HepG2 (cell line): ENCODE results near the gene ZMYND12. TPM values are rescaled to one million over a fixed set of nuclear protein-coding genes. Genes with fewer than 3 reads are reported as not detected.

ENCODE experiments used
- BATF2 ChIP-seq: sonication (generic); formaldehyde crosslinking; IDR thresholded peaks from 2 replicates; pipeline ENCODE4 v1.8.0; 2022; ENCODE audit warnings: mild to moderate bottlenecking, missing genetic modification reagents, moderate library complexity
- E2F5 ChIP-seq: sonication (generic); formaldehyde crosslinking; conservative IDR thresholded peaks from 2 replicates; pipeline ENCODE4 v1.4.0; 2020; ENCODE audit warnings: missing genetic modification reagents
- HCFC1 ChIP-seq: fragments of 150-350 bp; IDR thresholded peaks from 2 replicates; pipeline ENCODE4 v1.6.1; 2014; ENCODE audit warnings: low read depth, low read length
- HMGA1 ChIP-seq: sonication (generic); formaldehyde crosslinking; conservative IDR thresholded peaks from 2 replicates; pipeline ENCODE4 v1.4.0; 2020; ENCODE audit warnings: missing genetic modification reagents
- HNRNPH1 ChIP-seq: fragments of 200-400 bp; formaldehyde crosslinking; optimal IDR thresholded peaks from 2 replicates; pipeline ENCODE3; 2017; ENCODE audit warnings: mild to moderate bottlenecking, low read depth, low read length
- IRX3 ChIP-seq: sonication (generic); formaldehyde crosslinking; IDR thresholded peaks from 2 replicates; pipeline ENCODE4 v1.8.1; 2023; ENCODE audit warnings: mild to moderate bottlenecking, low read depth, missing genetic modification reagents, borderline replicate concordance
- KMT2A ChIP-seq: sonication (generic); formaldehyde crosslinking; IDR thresholded peaks from 2 replicates; pipeline ENCODE4 v1.4.0; 2020; ENCODE audit warnings: missing genetic modification reagents
- KMT2B ChIP-seq: IDR thresholded peaks from 2 replicates; pipeline ENCODE4 v1.6.1; 2016; ENCODE audit warnings: missing genetic modification reagents, missing compliant biosample characterization
- LRRFIP1 ChIP-seq: sonication (generic); formaldehyde crosslinking; conservative IDR thresholded peaks from 2 replicates; pipeline ENCODE4 v1.4.0; 2020; ENCODE audit warnings: missing genetic modification reagents
- MTERF4 ChIP-seq: sonication (generic); formaldehyde crosslinking; IDR thresholded peaks from 2 replicates; pipeline ENCODE4 v1.8.0; 2023; ENCODE audit warnings: mild to moderate bottlenecking, missing genetic modification reagents
- NCOR1 ChIP-seq: fragments of 200-600 bp; sonication (generic); IDR thresholded peaks from 2 replicates; pipeline ENCODE4 v1.7.0; 2017; ENCODE audit warnings: antibody characterized with exemption, low read length, borderline replicate concordance
- NFE2 ChIP-seq: sonication (generic); formaldehyde crosslinking; IDR thresholded peaks from 2 replicates; pipeline ENCODE4 v1.4.0; 2020; ENCODE audit warnings: missing genetic modification reagents
- NRL ChIP-seq: sonication (generic); formaldehyde crosslinking; IDR thresholded peaks from 2 replicates; pipeline ENCODE4 v1.5.0; 2020; ENCODE audit warnings: missing genetic modification reagents, mild to moderate bottlenecking, moderate library complexity, borderline replicate concordance
- PAF1 ChIP-seq: IDR thresholded peaks from 2 replicates; pipeline ENCODE4 v1.6.1; 2016; ENCODE audit warnings: missing genetic modification reagents, missing compliant biosample characterization
- RBM22 ChIP-seq: fragments of 200-400 bp; formaldehyde crosslinking; optimal IDR thresholded peaks from 2 replicates; pipeline ENCODE3; 2017; ENCODE audit warnings: mild to moderate bottlenecking, low read length, moderate library complexity
- SALL1 ChIP-seq: sonication (generic); formaldehyde crosslinking; IDR thresholded peaks from 2 replicates; pipeline ENCODE4 v1.8.0; 2022; ENCODE audit warnings: mild to moderate bottlenecking, missing genetic modification reagents
- SKI ChIP-seq: fragments of 450-650 bp; IDR thresholded peaks from one replicate; pipeline ENCODE4 v1.6.1; 2018; ENCODE audit warnings: mild to moderate bottlenecking; ENCODE audit not compliant: partially characterized antibody
- SNAI1 ChIP-seq: sonication (generic); formaldehyde crosslinking; IDR thresholded peaks from 2 replicates; pipeline ENCODE4 v1.5.0; 2020; ENCODE audit warnings: mild to moderate bottlenecking, missing genetic modification reagents, borderline replicate concordance
- SRF ChIP-seq: IDR thresholded peaks from 2 replicates; pipeline ENCODE4 v1.6.1; 2011; ENCODE audit warnings: mild to moderate bottlenecking, low read depth, low read length, moderate library complexity
- ZBTB8A ChIP-seq: sonication (generic); formaldehyde crosslinking; IDR thresholded peaks from 2 replicates; pipeline ENCODE4 v1.4.0; 2020; ENCODE audit warnings: mild to moderate bottlenecking, low read depth, missing genetic modification reagents, borderline replicate concordance
- ZFX ChIP-seq: sonication (generic); formaldehyde crosslinking; IDR thresholded peaks from 2 replicates; pipeline ENCODE4 v1.4.0; 2020; ENCODE audit warnings: mild to moderate bottlenecking, low read depth, missing genetic modification reagents, moderate library complexity
- ZNF224 ChIP-seq: sonication (generic); formaldehyde crosslinking; IDR thresholded peaks from 2 replicates; pipeline ENCODE4 v1.5.0; 2020; ENCODE audit warnings: mild to moderate bottlenecking, missing genetic modification reagents
- ZNF598 ChIP-seq: sonication (generic); formaldehyde crosslinking; IDR thresholded peaks from 2 replicates; pipeline ENCODE4 v1.5.1; 2020; ENCODE audit warnings: mild to moderate bottlenecking, missing genetic modification reagents, borderline replicate concordance
- ZNF781 ChIP-seq: sonication (generic); formaldehyde crosslinking; IDR thresholded peaks from 2 replicates; pipeline ENCODE4 v1.5.1; 2020; ENCODE audit warnings: borderline replicate concordance, mild to moderate bottlenecking, missing genetic modification reagents; ENCODE audit errors: not compliant biosample characterization
- ZSCAN12 ChIP-seq: sonication (generic); formaldehyde crosslinking; IDR thresholded peaks from 2 replicates; pipeline ENCODE4 v1.9.0; 2021; ENCODE audit warnings: mild to moderate bottlenecking, missing genetic modification reagents
- polyA plus RNA-seq, 8 experiments: library from polyadenylated mRNA; depleted of rRNA in 3 of 8; stranded (reverse) in 7 of 8; unstranded in 1 of 8; fragments of >200 nt; fragmentation: Illumina TruSeq in 4 of 8; extraction: Trizol in 4 of 8; gene quantifications; 2 replicates each; pipeline versions ENCODE4 v1.2.1 to v1.2.3, GENCODE V29; 2011 to 2016; ENCODE audit warnings: low read depth in 4 of 8, missing spikeins in 1 of 8, mixed read lengths in 1 of 8; ENCODE audit not compliant: insufficient read depth in 1 of 8
- total RNA-seq, 5 experiments: library from RNA; depleted of rRNA; stranded (reverse); fragments of >200 nt; fragmentation: Illumina TruSeq; extraction: Trizol; gene quantifications; 2 replicates each; pipeline ENCODE4 v1.2.3, GENCODE V29; 2016; ENCODE audit warnings: low read depth in 1 of 5

Gene ZMYND12
- total and polyA plus RNA-seq, 2 of the 13 experiments (the other 11 are each of a cell fraction or from before 2014, with no cell fraction given): 0.13 to 0.71 TPM

- no peak; the same call in 1 of the 2 replicates for TF ChIP-seq ZNF598
- TF ChIP-seq ZNF781 (CRISPR knock-in tag): no peak
- TF ChIP-seq ZFX (CRISPR knock-in tag): peak; percentile 94; the same call in 1 of the 2 replicates
- no peak for TF ChIP-seq NFE2 (CRISPR knock-in tag)
- TF ChIP-seq ZSCAN12: no peak
- TF ChIP-seq NRL: peak; percentile 73; the same call in 1 of the 2 replicates
- TF ChIP-seq SNAI1 (CRISPR knock-in tag): no peak; the same call in 1 of the 2 replicates
- no peak for TF ChIP-seq LRRFIP1 (CRISPR knock-in tag)
- TF ChIP-seq SKI: no peak
- no peak; the same call in 1 of the 2 replicates for TF ChIP-seq HCFC1
- TF ChIP-seq HMGA1 (CRISPR knock-in tag): no peak
- peak; percentile 29; the same call in 1 of the 2 replicates for TF ChIP-seq BATF2
- TF ChIP-seq KMT2A (CRISPR knock-in tag): peak; percentile 86
- TF ChIP-seq SRF: no peak; the same call in 1 of the 2 replicates
- TF ChIP-seq SALL1: peak; percentile 77
- no peak for TF ChIP-seq IRX3
- 0 out of 2 replicates have a peak, but pooled peaks have one; percentile 83 for TF ChIP-seq ZNF224 (CRISPR knock-in tag)
- no peak for TF ChIP-seq RBM22
- TF ChIP-seq HNRNPH1: no peak
- 0 out of 2 replicates have a peak, but pooled peaks have one; percentile 27 for TF ChIP-seq NCOR1
- no peak for TF ChIP-seq PAF1
- TF ChIP-seq ZBTB8A (CRISPR knock-in tag): 0 out of 2 replicates have a peak, but pooled peaks have one; percentile 29
- no peak; the same call in 1 of the 2 replicates for TF ChIP-seq KMT2B (CRISPR knock-in tag)
- peak; percentile 62; the same call in 1 of the 2 replicates for TF ChIP-seq E2F5
- peak; percentile 91 for TF ChIP-seq MTERF4 (CRISPR knock-in tag)
These were observed at the start of gene ZMYND12, which contains the start of gene PPCS (continued) for GRCh38 chr1:42456010-42456753.
